GM19397 (cell line): ENCODE results near the gene CDC42EP4.
"Not testable (repeated sequence)": the region's sequence is repeated elsewhere in the genome, so short reads cannot be mapped to it uniquely, and the experiment has no call there.

Experiments
- ATAC-seq: cut with Tn5 transposase; IDR thresholded peaks from one replicate; pipeline ENCODE4 v1.9.1; 2021; ENCODE audit warnings: mild to moderate bottlenecking, moderate library complexity; ENCODE audit not compliant: unreplicated experiment

CDC42EP4 gene

GRCh38 chr17:73343739-73344454 is 32.1 kb upstream of the CDC42EP4 start:
- no peak for ATAC-seq

GRCh38 chr17:73343168-73343634 is 31.4 kb upstream of the CDC42EP4 start:
- ATAC-seq = no peak

GRCh38 chr17:73342541-73343167 is 30.9 kb upstream of the CDC42EP4 start:
- no peak for ATAC-seq

- no peak for ATAC-seq
Observed at GRCh38 chr17:73342050-73342522, 30.3 kb upstream of the CDC42EP4 start.

GRCh38 chr17:73341350-73342049 is 29.7 kb upstream of the CDC42EP4 start:
- no peak for ATAC-seq

- ATAC-seq = no peak
Observed at GRCh38 chr17:73340093-73340596, 28.3 kb upstream of the CDC42EP4 start.

- no peak for ATAC-seq
Observed at GRCh38 chr17:73338566-73339197, 26.9 kb upstream of the CDC42EP4 start.

- ATAC-seq = no peak
Observed at GRCh38 chr17:73338050-73338521, 26.3 kb upstream of the CDC42EP4 start.

GRCh38 chr17:73337330-73337710 is 25.5 kb upstream of the CDC42EP4 start:
- ATAC-seq = no peak

- ATAC-seq = no peak
Observed at GRCh38 chr17:73336408-73337329, 24.9 kb upstream of the CDC42EP4 start.

GRCh38 chr17:73335591-73336407 is 24.0 kb upstream of the CDC42EP4 start:
- no peak for ATAC-seq

GRCh38 chr17:73334771-73335513 is 23.1 kb upstream of the CDC42EP4 start:
- no peak for ATAC-seq

- ATAC-seq = not testable (repeated sequence)
Observed at GRCh38 chr17:73333445-73333844, 21.6 kb upstream of the CDC42EP4 start.

GRCh38 chr17:73331060-73331459 is 19.3 kb upstream of the CDC42EP4 start:
- ATAC-seq = no peak

- no peak for ATAC-seq
Observed at GRCh38 chr17:73327676-73328075, 15.9 kb upstream of the CDC42EP4 start.

- ATAC-seq = no peak
Observed at GRCh38 chr17:73325527-73325842, 13.7 kb upstream of the CDC42EP4 start.

GRCh38 chr17:73324711-73325526 is 13.1 kb upstream of the CDC42EP4 start:
- ATAC-seq = no peak

GRCh38 chr17:73324160-73324475 is 12.3 kb upstream of the CDC42EP4 start:
- no peak for ATAC-seq
